Cardiac muscle cell (in vitro differentiated cells and primary cell): ENCODE measurements around the gene INPP4A. TPM values are rescaled to one million over a fixed set of nuclear protein-coding genes. Genes with fewer than 3 reads are reported as not detected.

Experiments
- DNase-seq, 2 donors: peaks; one replicate each; pipeline versions ENCODE4 v3.0.0 to v3.0.0-alpha.2; 2010 to 2017; ENCODE audit warnings: low read depth in 1 of 2, low spot score in 1 of 2
- H3K27ac ChIP-seq: fragments of 200-600 bp; sonication (generic); 2 replicates; pipeline ENCODE4 v1.5.1; 2016
- H3K27me3 ChIP-seq: fragments of 200-600 bp; sonication (generic); 2 replicates; pipeline ENCODE4 v1.6.0; 2016; ENCODE audit warnings: control low read depth
- H3K36me3 ChIP-seq: fragments of 200-600 bp; sonication (generic); 2 replicates; pipeline ENCODE4 v1.5.1; 2016; ENCODE audit warnings: control low read depth
- H3K4me1 ChIP-seq: fragments of 200-600 bp; sonication (generic); 2 replicates; pipeline ENCODE4 v1.8.1; 2017; ENCODE audit warnings: low read depth, mild to moderate bottlenecking, mixed run types
- H3K4me3 ChIP-seq: fragments of 200-600 bp; sonication (generic); 2 replicates; pipeline ENCODE4 v1.5.1; 2016; ENCODE audit warnings: mild to moderate bottlenecking
- H3K9me3 ChIP-seq: fragments of 200-600 bp; sonication (generic); 2 replicates; pipeline ENCODE4 v1.5.1; 2017; ENCODE audit warnings: low read depth, mild to moderate bottlenecking, control low read depth
- CTCF ChIP-seq: IDR thresholded peaks from 2 replicates; pipeline ENCODE4 v1.5.1; 2012; ENCODE audit warnings: low read depth, mild to moderate bottlenecking, low read length
- polyA plus RNA-seq: library from polyadenylated mRNA; unstranded; fragments of >200 nt; fragmentation: Nextera tagmentation; extraction: Ambion mirVana; gene quantifications from 2 replicates; pipeline ENCODE4 v1.2.1, GENCODE V29; 2016
- total RNA-seq: library from RNA; depleted of rRNA; stranded (reverse); fragments of >200 nt; gene quantifications from 2 replicates; pipeline ENCODE4 v1.2.3, GENCODE V29; 2016

The INPP4A gene
- total and polyA plus RNA-seq, 2 experiments from 2014 or later: 11.6 to 25.0 TPM

DNA sequence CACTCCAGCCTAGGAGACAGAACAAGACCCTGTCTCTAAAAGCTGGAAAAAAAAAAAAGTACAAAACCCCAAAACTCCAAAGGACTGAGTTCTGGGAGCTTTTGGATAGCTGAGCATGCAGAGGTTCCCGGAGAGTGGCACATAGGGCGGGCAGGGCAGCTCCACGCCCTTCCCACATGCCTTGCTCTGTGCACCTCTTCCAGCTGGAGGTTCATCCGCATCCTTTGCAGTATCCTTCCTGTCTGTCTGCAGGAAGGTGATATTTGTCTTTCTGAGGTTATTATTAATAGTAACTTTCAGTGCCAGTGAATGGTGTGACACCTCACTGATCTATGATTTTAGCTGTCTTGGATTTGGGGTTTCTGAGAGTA lies 70.2 kb downstream of the INPP4A start:
- Histone ChIP-seq H3K27ac (no peak overlapping the region), H3K9me3 (no peaks in the 10 kb centered on the region), H3K4me1 (no peaks in the 10 kb centered on the region), H3K27me3 (peaks cover 4% of the 10 kb centered on the region), H3K4me3 (no peak overlapping the region), H3K36me3 (no peaks in the 10 kb centered on the region)
- no peak for DNase-seq
- no peak for TF ChIP-seq CTCF

DNA sequence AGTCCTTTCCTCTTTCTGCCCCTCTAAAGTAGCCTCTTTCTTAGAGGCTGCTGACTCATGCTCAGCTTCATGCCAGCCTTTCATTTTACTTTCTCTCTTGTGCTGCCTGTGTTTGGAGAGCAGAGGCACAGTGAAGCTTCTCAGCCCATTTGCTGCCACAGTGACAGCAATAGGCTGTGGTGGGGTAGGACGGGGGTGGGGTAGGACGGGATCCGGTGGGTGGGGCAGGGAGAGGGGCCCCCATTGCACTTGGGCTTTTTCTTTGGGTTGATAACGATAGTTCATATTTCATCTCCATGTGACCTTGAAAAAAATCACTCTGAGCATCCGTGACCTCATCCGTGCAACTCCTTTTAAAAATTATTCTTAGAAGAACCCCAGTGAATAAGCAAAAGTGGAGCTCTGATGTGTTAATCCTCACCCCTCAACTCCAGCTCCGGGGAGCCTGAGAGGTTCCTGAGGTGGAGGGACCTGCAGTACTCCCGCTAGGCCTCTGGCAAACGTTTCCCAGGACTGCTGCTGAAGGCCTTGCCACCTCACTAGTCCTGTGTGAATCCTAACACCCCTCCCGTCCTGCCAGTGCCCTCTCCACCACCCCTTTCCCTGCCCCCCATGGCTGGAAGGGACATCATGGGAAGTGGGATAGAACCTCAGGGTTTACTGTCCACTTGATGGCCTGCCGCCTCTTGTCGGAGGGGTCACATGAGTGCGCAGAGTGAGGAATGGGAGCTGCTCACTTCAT lies 70.8 kb downstream of the INPP4A start:
- Histone ChIP-seq H3K36me3 (no peaks in the 10 kb centered on the region), H3K4me1 (no peaks in the 10 kb centered on the region), H3K27ac (no peak overlapping the region), H3K4me3 (no peak overlapping the region), H3K27me3 (peaks cover 4% of the 10 kb centered on the region), H3K9me3 (no peaks in the 10 kb centered on the region)
- DNase-seq: peak in 1 of 2 donors; percentile 50
- TF ChIP-seq CTCF: no peak

- Histone ChIP-seq H3K27ac (no peak overlapping the region), H3K4me1 (no peaks in the 10 kb centered on the region), H3K4me3 (no peak overlapping the region), H3K9me3 (no peaks in the 10 kb centered on the region), H3K27me3 (peaks cover 4% of the 10 kb centered on the region), H3K36me3 (no peaks in the 10 kb centered on the region)
- no peak for TF ChIP-seq CTCF
- DNase-seq: no peak
These were observed 71.9 kb downstream of the INPP4A start for GRCh38 chr2:98516571-98516970.

- Histone ChIP-seq H3K9me3 (no peaks in the 10 kb centered on the region), H3K27ac (no peak overlapping the region), H3K4me1 (no peaks in the 10 kb centered on the region), H3K4me3 (no peak overlapping the region), H3K36me3 (no peaks in the 10 kb centered on the region), H3K27me3 (no peaks in the 10 kb centered on the region)
- no peak for DNase-seq
- TF ChIP-seq CTCF: no peak
These were observed 73.0 kb downstream of the INPP4A start for GRCh38 chr2:98517636-98518035.

DNA sequence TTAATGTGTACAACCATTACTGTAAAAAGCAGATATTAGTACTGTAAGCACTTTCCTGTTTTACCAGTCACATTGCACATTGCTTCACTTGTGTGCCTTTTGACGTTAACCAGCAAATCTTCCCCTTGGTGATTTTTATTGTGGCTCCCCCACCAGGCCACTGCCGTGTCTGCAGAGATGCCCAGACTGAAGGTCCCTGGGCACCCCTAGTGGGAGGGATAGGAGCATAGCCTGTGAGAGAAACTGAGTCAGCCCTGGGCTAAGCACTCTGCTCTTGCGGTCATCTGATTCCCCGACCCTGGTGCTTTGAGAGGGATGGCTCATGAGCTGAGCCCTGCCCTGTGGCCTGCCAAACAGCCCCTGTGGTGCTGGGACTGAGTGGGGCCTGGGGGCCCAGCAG lies 73.4 kb downstream of the INPP4A start:
- H3K9me3 ChIP-seq: no peaks in the 10 kb centered on the region
- peak in 1 of 2 donors; percentile 45 for DNase-seq
- H3K4me1 ChIP-seq: no peaks in the 10 kb centered on the region
- no peaks in the 10 kb centered on the region for H3K27me3 ChIP-seq
- H3K36me3 ChIP-seq: no peaks in the 10 kb centered on the region
- peak; percentile 48 for TF ChIP-seq CTCF
- H3K4me3 ChIP-seq: no peak overlapping the region
- H3K27ac ChIP-seq: no peak overlapping the region
